Measurements from ENCODE around the gene RSKR. TPM values are rescaled to one million over a fixed set of nuclear protein-coding genes. Genes with fewer than 3 reads are reported as not detected.

Gene RSKR
- total RNA-seq, 1 experiment from 2014 or later: 25.8 TPM

DNA sequence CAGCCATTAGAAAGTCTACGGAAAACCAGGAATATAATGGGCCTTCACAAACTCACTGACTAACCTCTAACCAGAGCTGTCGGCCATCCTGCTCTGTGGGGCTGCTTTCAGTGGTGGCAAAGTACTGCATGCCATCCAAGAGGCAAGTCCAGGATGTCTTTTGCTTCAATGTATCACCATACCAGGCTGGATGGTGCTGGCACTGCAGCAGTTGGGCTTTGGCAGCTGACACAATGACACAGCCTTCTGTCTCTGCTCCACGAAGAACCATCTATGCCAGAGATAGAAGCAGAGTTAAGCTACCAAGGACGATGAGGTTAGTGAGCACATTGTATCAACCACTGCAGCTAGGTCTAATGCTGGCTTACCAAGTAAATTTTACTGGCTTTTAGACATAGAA, 9.7 kb upstream of the RSKR start:
- Histone ChIP-seq H3K79me1 (ENCODE audit: insufficient read depth, low read depth, low read length, poor library complexity, severe bottlenecking) (no peaks in the 10 kb centered on the region), H3K4me2 (ENCODE audit: insufficient read depth, insufficient read length, low read length) (no peak overlapping the region), H3K9me3 (ENCODE audit: control insufficient read depth, low read depth, low read length) (no peaks in the 10 kb centered on the region), H3K27ac (ENCODE audit: insufficient read length, low read depth, low read length) (no peak overlapping the region), H3K23ac (ENCODE audit: insufficient read length, low read depth, low read length) (no peak overlapping the region), H3K4ac (ENCODE audit: low read depth, low read length) (no peak overlapping the region), H3K18ac (ENCODE audit: insufficient read length, low read depth, low read length) (no peak overlapping the region), H2BK5ac (ENCODE audit: insufficient read length, low read length) (no peak overlapping the region), H2BK20ac (ENCODE audit: low read depth, low read length, poor library complexity, severe bottlenecking) (no peak overlapping the region), H3K79me2 (ENCODE audit: insufficient read depth, low read length) (no peaks in the 10 kb centered on the region), H3K27me3 (ENCODE audit: insufficient read depth, low read length) (no peaks in the 10 kb centered on the region), H3T11ph (ENCODE audit: low read length) (no peak overlapping the region), H4K91ac (ENCODE audit: insufficient read length, low read depth, low read length) (no peak overlapping the region), H2AFZ (ENCODE audit: low read length) (no peak overlapping the region), H3K23me2 (ENCODE audit: insufficient read length, low read depth, low read length, poor library complexity, severe bottlenecking) (no peaks in the 10 kb centered on the region), H2BK120ac (ENCODE audit: low read depth, low read length, poor library complexity, severe bottlenecking) (no peak overlapping the region), H4K8ac (replicated peaks; ENCODE audit: insufficient read length, low read depth, low read length) (no peak overlapping the region), H2AK5ac (ENCODE audit: insufficient read length, low read length) (no peak overlapping the region), H4K20me1 (ENCODE audit: control insufficient read depth, insufficient read depth, insufficient read length) (no peaks in the 10 kb centered on the region), H3K9ac (ENCODE audit: extremely low read depth, insufficient read length, low read length) (no peak overlapping the region), H4K5ac (ENCODE audit: insufficient read length, low read depth, low read length) (no peak overlapping the region), H3K4me1 (ENCODE audit: insufficient read depth, low read length) (no peaks in the 10 kb centered on the region), H3K56ac (ENCODE audit: insufficient read length, low read depth, low read length) (no peak overlapping the region), H3K14ac (ENCODE audit: insufficient read depth, low read length) (no peak overlapping the region), H2BK15ac (ENCODE audit: low read depth, low read length) (no peak overlapping the region), H2BK12ac (ENCODE audit: insufficient read length, low read depth, low read length) (no peak overlapping the region)
- no peaks in the 10 kb centered on the region for H3K4me1 Mint-ChIP-seq
- H3K9me3 Mint-ChIP-seq: no peaks in the 10 kb centered on the region
- H3K36me3 Mint-ChIP-seq (ENCODE audit: insufficient read depth in 1 of 3, low read depth in 3 of 3): peaks cover 54 to 90% (median 82%) of the 10 kb centered on the region in 3 experiments; a peak in 6 of 7 replicates
- no CpG with 5 or more reads among the region's 4 CpGs for WGBS (ENCODE audit: extremely low coverage, insufficient read length, low lambda C conversion rate)
- no peak overlapping the region for H3K4me3 Mint-ChIP-seq
- no peak overlapping the region for H3K27ac Mint-ChIP-seq
- no peak for DNase-seq
- no peaks in the 10 kb centered on the region; the same call in 1 of the 2 replicates for H3K27me3 Mint-ChIP-seq (ENCODE audit: low read depth)
- TF ChIP-seq, protein P1, sequence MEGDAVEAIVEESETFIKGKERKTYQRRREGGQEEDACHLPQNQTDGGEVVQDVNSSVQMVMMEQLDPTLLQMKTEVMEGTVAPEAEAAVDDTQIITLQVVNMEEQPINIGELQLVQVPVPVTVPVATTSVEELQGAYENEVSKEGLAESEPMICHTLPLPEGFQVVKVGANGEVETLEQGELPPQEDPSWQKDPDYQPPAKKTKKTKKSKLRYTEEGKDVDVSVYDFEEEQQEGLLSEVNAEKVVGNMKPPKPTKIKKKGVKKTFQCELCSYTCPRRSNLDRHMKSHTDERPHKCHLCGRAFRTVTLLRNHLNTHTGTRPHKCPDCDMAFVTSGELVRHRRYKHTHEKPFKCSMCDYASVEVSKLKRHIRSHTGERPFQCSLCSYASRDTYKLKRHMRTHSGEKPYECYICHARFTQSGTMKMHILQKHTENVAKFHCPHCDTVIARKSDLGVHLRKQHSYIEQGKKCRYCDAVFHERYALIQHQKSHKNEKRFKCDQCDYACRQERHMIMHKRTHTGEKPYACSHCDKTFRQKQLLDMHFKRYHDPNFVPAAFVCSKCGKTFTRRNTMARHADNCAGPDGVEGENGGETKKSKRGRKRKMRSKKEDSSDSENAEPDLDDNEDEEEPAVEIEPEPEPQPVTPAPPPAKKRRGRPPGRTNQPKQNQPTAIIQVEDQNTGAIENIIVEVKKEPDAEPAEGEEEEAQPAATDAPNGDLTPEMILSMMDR (conservative IDR thresholded peaks at IDR 0.05): no peak
